Ovary (tissue), 9 donors: Measurements from ENCODE around the gene STC2. TPM values are rescaled to one million over a fixed set of nuclear protein-coding genes. Genes with fewer than 3 reads are reported as not detected.

Experiments
- DNase-seq, 5 donors: peaks; one replicate each; pipeline ENCODE4 v3.0.0-alpha.2; 2019 to 2020
- H3K27ac ChIP-seq, 2 donors: fragments of 200-600 bp; one replicate each; pipeline versions ENCODE4 v1.5.1 to v1.8.0; 2019 to 2022
- H3K27me3 ChIP-seq: fragments of 200-600 bp; one replicate; pipeline ENCODE4 v1.8.0; 2022
- H3K36me3 ChIP-seq: fragments of 200-600 bp; sonication (generic); one replicate; pipeline ENCODE4 v1.5.1; 2019
- H3K4me1 ChIP-seq: one replicate; pipeline ENCODE4 v1.8.1; 2013; ENCODE audit warnings: mild to moderate bottlenecking, moderate library complexity; ENCODE audit not compliant: insufficient read depth
- H3K4me3 ChIP-seq: fragments of 200-600 bp; sonication (generic); one replicate; pipeline ENCODE4 v1.5.1; 2017
- H3K9me3 ChIP-seq, 2 donors: fragments of 200-600 bp in 1 of 2; sonication (generic) in 1 of 2; one replicate each; pipeline versions ENCODE4 v1.5.1 to v1.8.1; 2013 to 2019; ENCODE audit warnings: mild to moderate bottlenecking in 1 of 2, moderate library complexity in 1 of 2
- EP300 ChIP-seq: sonication (generic); formaldehyde crosslinking; IDR thresholded peaks from one replicate; pipeline ENCODE4 v1.6.1; 2017; ENCODE audit warnings: antibody characterized with exemption
- POLR2A ChIP-seq: fragments of 450-650 bp; IDR thresholded peaks from one replicate; pipeline ENCODE4 v1.6.1; 2017; ENCODE audit warnings: antibody characterized with exemption, mild to moderate bottlenecking, moderate library complexity
- WGBS, 3 donors: extraction: QIAGEN DNeasy Blood & Tissue Kit in 1 of 3; methylation state at CpG; one replicate each; pipeline versions ENCODE4 v1.1.5 to v1.1.7; 2013 to 2017; 5-methylcytosine and 5-hydroxymethylcytosine counted together
- intact Hi-C, 4 donors: fragments of 100-400 bp; cut with DNase I; formaldehyde crosslinking; loops; one replicate each; pipeline versions ENCODE4 v1.11.0 to v1.15.1; 2022 to 2023
- polyA plus RNA-seq, 2 donors: library from polyadenylated mRNA; stranded (reverse); fragments of 200-250 nt in 1 of 2; fragments of 350-450 nt in 1 of 2; fragmentation: Illumina TruSeq in 1 of 2; extraction: RNeasy Lipid Tissue Mini Kit (QIAGEN cat#74804) in 1 of 2; gene quantifications; one replicate each; pipeline ENCODE4 v1.2.3, GENCODE V29; 2013 to 2014
- total RNA-seq, 7 donors: library from RNA; depleted of rRNA in 2 of 7; stranded (reverse); fragments of >200 nt in 2 of 7; fragmentation: NEBNext Ultra II Directional in 3 of 7; extraction: Animal tissue kit (Norgen Biotek cat#: 25700) in 3 of 7; gene quantifications; one replicate each; pipeline versions ENCODE4 v1.1.0 to v1.2.4, GENCODE V29; 2016 to 2023
- TF ChIP-seq, protein P1 (sequence below), 3 donors: fragments of 450-650 bp in 2 of 3; fragments of 200-600 bp in 1 of 3; IDR thresholded peaks; one replicate each; pipeline versions ENCODE4 v1.5.1 to v1.8.0; 2016 to 2022; ENCODE audit warnings: antibody characterized with exemption in 3 of 3, mild to moderate bottlenecking in 1 of 3
- donor health status: DM: no; HTN: no; CAD: no; lungs with moderate emphysema.
- donor health status: DM: no; HTN: no; CAD: no.
- donor health status: Bipolar disorder and iron deficiency.
- donor health status: DM: yes; HTN: yes; CAD: no.
- donor health status: DM: no; HTN: no; CAD: no.
- donor health status: DM: yes; HTN: yes; CAD: no.

Gene STC2
- total and polyA plus RNA-seq, 9 donors, result 0.45 to 8.3 (median 0.83) TPM

- Histone ChIP-seq H3K27me3 (no peaks in the 10 kb centered on the region), H3K9me3 (no peaks in the 10 kb centered on the region)
- intact Hi-C loops, result loop anchor here in 1 of 4 donors (5.0 kb wide), 1 partner anchor 37 kb away; no protein-coding TSS in a partner anchor
Measured at GRCh38 chr5:173329491-173330337, 1.5 kb upstream of the STC2 start.

GRCh38 chr5:173328844-173329490, 753 bp upstream of the STC2 start:
- H3K4me3 ChIP-seq, result peak overlapping the region; percentile 6
- H3K27ac ChIP-seq, result no peak overlapping the region
- no peaks in the 10 kb centered on the region for H3K27me3 ChIP-seq
- DNase-seq, result no peak
- intact Hi-C loops, result no loop called here
- no peaks in the 10 kb centered on the region for H3K36me3 ChIP-seq
- no peaks in the 10 kb centered on the region for H3K9me3 ChIP-seq
- peaks cover 5% of the 10 kb centered on the region for H3K4me1 ChIP-seq
- 2 to 4% (median 3%) methylated on average over 29 of the region's 29 CpGs for WGBS, 3 donors
- no peak for TF ChIP-seq POLR2A
- no peak for TF ChIP-seq EP300
- TF ChIP-seq, protein P1, sequence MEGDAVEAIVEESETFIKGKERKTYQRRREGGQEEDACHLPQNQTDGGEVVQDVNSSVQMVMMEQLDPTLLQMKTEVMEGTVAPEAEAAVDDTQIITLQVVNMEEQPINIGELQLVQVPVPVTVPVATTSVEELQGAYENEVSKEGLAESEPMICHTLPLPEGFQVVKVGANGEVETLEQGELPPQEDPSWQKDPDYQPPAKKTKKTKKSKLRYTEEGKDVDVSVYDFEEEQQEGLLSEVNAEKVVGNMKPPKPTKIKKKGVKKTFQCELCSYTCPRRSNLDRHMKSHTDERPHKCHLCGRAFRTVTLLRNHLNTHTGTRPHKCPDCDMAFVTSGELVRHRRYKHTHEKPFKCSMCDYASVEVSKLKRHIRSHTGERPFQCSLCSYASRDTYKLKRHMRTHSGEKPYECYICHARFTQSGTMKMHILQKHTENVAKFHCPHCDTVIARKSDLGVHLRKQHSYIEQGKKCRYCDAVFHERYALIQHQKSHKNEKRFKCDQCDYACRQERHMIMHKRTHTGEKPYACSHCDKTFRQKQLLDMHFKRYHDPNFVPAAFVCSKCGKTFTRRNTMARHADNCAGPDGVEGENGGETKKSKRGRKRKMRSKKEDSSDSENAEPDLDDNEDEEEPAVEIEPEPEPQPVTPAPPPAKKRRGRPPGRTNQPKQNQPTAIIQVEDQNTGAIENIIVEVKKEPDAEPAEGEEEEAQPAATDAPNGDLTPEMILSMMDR (IDR thresholded peaks at IDR 0.05), result no peak

More at GRCh38 chr5:173329491-173330337, 1.5 kb upstream of the STC2 start:
- Histone ChIP-seq H3K36me3 (no peaks in the 10 kb centered on the region), H3K27ac (no peak overlapping the region), H3K4me3 (peak overlapping the region; percentile 6), H3K4me1 (peaks cover 3% of the 10 kb centered on the region)
- 10 to 15% (median 12%) methylated on average over 55 to 77 of the region's 77 CpGs for WGBS, 3 donors
- DNase-seq, result no peak
- TF ChIP-seq POLR2A (no peak), EP300 (no peak)
- TF ChIP-seq, protein P1 (IDR thresholded peaks at IDR 0.05), result no peak

DNA sequence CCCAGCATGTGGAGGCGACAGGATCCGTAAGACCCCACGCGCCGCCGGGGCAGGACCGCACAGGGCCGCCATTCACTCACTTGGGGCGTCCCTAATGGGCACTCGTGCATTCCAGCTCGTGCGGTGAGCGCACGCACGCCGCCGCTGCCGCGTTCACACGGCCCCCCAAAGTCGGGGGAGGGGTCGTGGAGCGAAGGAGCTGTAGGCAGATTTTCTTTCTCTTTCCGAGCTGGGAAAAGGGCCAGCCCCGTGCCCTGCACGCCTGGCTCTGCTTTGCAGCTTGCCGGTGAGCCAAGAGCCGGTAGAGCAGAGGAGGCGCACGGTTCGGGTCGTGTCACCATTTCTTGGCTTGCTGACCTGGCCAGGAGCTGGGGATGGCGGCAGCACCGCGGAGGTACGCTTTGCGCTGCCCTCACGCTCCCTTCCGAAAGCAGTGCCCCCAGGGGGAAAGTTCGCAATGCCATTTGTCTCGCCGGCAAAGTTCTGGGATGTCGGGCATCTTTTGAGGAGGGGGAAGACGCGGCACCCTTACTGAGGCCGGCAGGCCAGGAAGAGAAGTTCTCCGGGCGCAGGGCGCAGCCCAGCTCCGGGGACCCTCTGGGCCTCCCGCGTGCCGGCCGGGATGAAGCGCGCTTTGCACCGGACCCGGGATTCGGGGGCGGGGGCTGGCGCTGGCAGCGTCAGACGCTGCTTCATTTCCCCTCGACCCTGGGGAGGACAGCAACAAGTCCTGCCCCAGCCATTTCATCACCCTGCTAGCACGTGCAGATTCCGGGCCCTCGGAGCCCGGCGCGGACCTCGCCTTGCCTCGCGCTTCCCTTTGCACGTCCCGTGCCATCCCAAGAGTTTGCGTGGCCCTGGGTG, 898 bp downstream of the STC2 start:
- H3K9me3 ChIP-seq, result no peaks in the 10 kb centered on the region
- intact Hi-C loops, result no loop called here
- 1 to 4% (median 1%) methylated on average over 29 to 76 of the region's 76 CpGs for WGBS, 3 donors
- H3K4me3 ChIP-seq, result peak overlapping the region; percentile 12
- H3K4me1 ChIP-seq, result peaks cover 5% of the 10 kb centered on the region
- TF ChIP-seq, protein P1 (IDR thresholded peaks at IDR 0.05), result no peak
- TF ChIP-seq EP300 (no peak), POLR2A (no peak)
- no peaks in the 10 kb centered on the region for H3K27me3 ChIP-seq
- H3K27ac ChIP-seq, result no peak overlapping the region
- H3K36me3 ChIP-seq, result no peaks in the 10 kb centered on the region
- DNase-seq, result no peak

DNA sequence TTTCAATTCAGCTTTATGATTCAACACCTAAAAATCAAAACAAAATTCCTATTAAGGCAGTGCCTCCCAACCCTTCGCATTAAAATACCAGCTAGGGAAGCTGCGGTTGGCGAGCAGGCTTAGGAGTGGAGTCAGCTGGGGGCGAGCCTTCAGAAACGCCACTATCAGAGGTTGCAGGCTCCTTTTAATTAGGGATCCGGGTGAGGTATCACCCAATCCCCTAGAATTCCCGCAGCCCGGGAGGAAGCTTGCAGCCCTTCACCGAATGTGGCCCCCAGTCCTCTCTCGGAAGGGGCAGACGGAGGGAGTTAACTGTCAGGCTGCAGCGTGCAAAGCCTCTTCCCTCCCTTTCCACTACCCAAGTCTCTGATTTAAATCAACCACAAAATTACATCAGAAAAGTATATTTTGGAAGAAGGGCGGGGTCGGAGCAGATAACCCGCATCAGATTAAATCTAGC, 1.7 kb downstream of the STC2 start:
- H3K36me3 ChIP-seq, result no peaks in the 10 kb centered on the region
- H3K9me3 ChIP-seq, result no peaks in the 10 kb centered on the region
- H3K27me3 ChIP-seq, result no peaks in the 10 kb centered on the region
- TF ChIP-seq POLR2A, result no peak
- TF ChIP-seq EP300, result no peak
- TF ChIP-seq, protein P1 (IDR thresholded peaks at IDR 0.05), result no peak
- H3K27ac ChIP-seq, result no peak overlapping the region
- no peak overlapping the region for H3K4me3 ChIP-seq
- WGBS, 3 donors, result 3 to 23% (median 5%) methylated on average over 15 of the region's 15 CpGs
- DNase-seq, result no peak
- peaks cover 5% of the 10 kb centered on the region for H3K4me1 ChIP-seq
- intact Hi-C loops, result no loop called here
